Vagina (tissue), 2 donors: ENCODE results near the gene ATP11A.

Experiments
- CTCF ChIP-seq, 3 experiments: fragments of 450-650 bp in 2 of 3; fragments of 200-600 bp in 1 of 3; sonication (generic) in 1 of 3; IDR thresholded peaks; one replicate each; pipeline ENCODE4 v1.5.1; 2017 to 2019; ENCODE audit warnings: antibody characterized with exemption in 3 of 3, mild to moderate bottlenecking in 2 of 3, moderate library complexity in 2 of 3
- POLR2AphosphoS5 ChIP-seq, 2 donors: sonication (generic); formaldehyde crosslinking; IDR thresholded peaks; one replicate each; pipeline ENCODE4 v1.9.0; 2017; ENCODE audit warnings: antibody characterized with exemption in 2 of 2, mild to moderate bottlenecking in 2 of 2, low read depth in 1 of 2; ENCODE audit not compliant: insufficient read depth in 1 of 2

- TF ChIP-seq POLR2AphosphoS5 (IDR thresholded peaks at IDR 0.05; ENCODE audit: insufficient read depth in 1 of 2, low read depth in 1 of 2) (no peak), CTCF (IDR thresholded peaks at IDR 0.05) (no peak)
These were observed 66.7 kb downstream of the ATP11A start for GRCh38 chr13:112756511-112756966.
